A673 (cell line): Measurements from ENCODE around the gene IQCF5. TPM values are rescaled to one million over a fixed set of nuclear protein-coding genes. Genes with fewer than 3 reads are reported as not detected.

ENCODE experiments used
- BruUV-seq: library from RNA; stranded (reverse); fragments of 400-500 nt; replicated peaks from 2 replicates; lab custom pipeline; 2021; lab: Mats Ljungman, UMichigan
- CTCF ChIA-PET: fragments of 300-600 bp; sonication (Branson Sonifier 250); formaldehyde crosslinking; loops from one replicate; lab custom pipeline; 2022; ENCODE audit warnings: antibody characterized with exemption; lab: Charles Lee
- POLR2A ChIA-PET: fragments of 300-600 bp; sonication (Branson Sonifier 250); formaldehyde crosslinking; loops from one replicate; lab custom pipeline; 2022; ENCODE audit warnings: antibody characterized with exemption; ENCODE audit not compliant: low non-redundant PET; lab: Charles Lee
- DNase-seq: peaks from one replicate; pipeline ENCODE4 v3.0.0-alpha.2; 2015; ENCODE audit warnings: low spot score
- H3K27ac ChIP-seq: fragments of 200-600 bp; sonication (generic); 2 replicates; pipeline ENCODE4 v1.5.1; 2016; ENCODE audit warnings: mixed run types, low read depth, mild to moderate bottlenecking, mixed read lengths, antibody characterized with exemption, low read length; ENCODE audit not compliant: poor library complexity, severe bottlenecking
- H3K27me3 ChIP-seq: fragments of 200-600 bp; sonication (generic); replicated peaks from 2 replicates; pipeline ENCODE4 v1.6.1; 2017; ENCODE audit warnings: mixed run types, low read depth, mild to moderate bottlenecking, mixed read lengths, antibody characterized with exemption, low read length; ENCODE audit not compliant: insufficient read depth, poor library complexity
- H3K36me3 ChIP-seq: fragments of 200-600 bp; sonication (generic); 2 replicates; pipeline ENCODE4 v1.6.1; 2016; ENCODE audit warnings: mixed run types, mild to moderate bottlenecking, mixed read lengths, antibody characterized with exemption, low read length; ENCODE audit not compliant: insufficient read depth, poor library complexity, severe bottlenecking
- H3K4me1 ChIP-seq: fragments of 200-600 bp; sonication (generic); 2 replicates; pipeline ENCODE4 v1.6.1; 2017; ENCODE audit warnings: mixed run types, mild to moderate bottlenecking, mixed read lengths, antibody characterized with exemption, low read length; ENCODE audit not compliant: insufficient read depth, poor library complexity, severe bottlenecking
- H3K4me3 ChIP-seq: fragments of 200-600 bp; sonication (generic); 2 replicates; pipeline ENCODE4 v1.5.1; 2016; ENCODE audit warnings: low read depth, mixed run types, mild to moderate bottlenecking, mixed read lengths, low read length; ENCODE audit not compliant: poor library complexity, severe bottlenecking
- H3K9me3 ChIP-seq: fragments of 200-600 bp; sonication (generic); 2 replicates; pipeline ENCODE4 v1.6.1; 2016; ENCODE audit warnings: mixed run types, low read depth, mild to moderate bottlenecking, mixed read lengths, antibody characterized with exemption, low read length; ENCODE audit not compliant: poor library complexity, severe bottlenecking
- CTCF ChIP-seq: fragments of 300-800, 200-600 bp; sonication (generic); conservative IDR thresholded peaks from 2 replicates; pipeline ENCODE4 v1.5.1; 2017; ENCODE audit warnings: low read depth, mild to moderate bottlenecking, antibody characterized with exemption, low read length, moderate library complexity, mixed read lengths
- EZH2 ChIP-seq: fragments of 200-600 bp; sonication (generic); IDR thresholded peaks from 2 replicates; pipeline ENCODE4 v1.6.1; 2017; ENCODE audit warnings: borderline replicate concordance, low read depth, mild to moderate bottlenecking, mixed read lengths, antibody characterized with exemption, low read length; ENCODE audit not compliant: poor library complexity, severe bottlenecking
- intact Hi-C: fragments of 100-400 bp; cut with micrococcal nuclease; formaldehyde crosslinking; loops from one replicate; pipeline ENCODE4 v1.10.0; 2022; ENCODE audit not compliant: unreplicated experiment
- total RNA-seq: library from RNA; stranded (reverse); gene quantifications from 2 replicates; pipeline ENCODE4 v1.2.3, GENCODE V29; 2021

IQCF5 gene
- total RNA-seq, 1 experiment from 2014 or later, result not detected

GRCh38 chr3:51894391-51894790 is 19.0 kb upstream of the IQCF5 start:
- CTCF ChIA-PET, result no interaction called here
- BruUV-seq, result no TSS peak
- H3K27ac ChIP-seq, result no peak overlapping the region
- POLR2A ChIA-PET, result no interaction called here
- H3K27me3 ChIP-seq, result peaks cover 3% of the 10 kb centered on the region
- no peaks in the 10 kb centered on the region for H3K9me3 ChIP-seq
- H3K36me3 ChIP-seq, result no peaks in the 10 kb centered on the region
- no peak for DNase-seq
- intact Hi-C loops, result no loop called here
- no peak overlapping the region for H3K4me3 ChIP-seq
- no peaks in the 10 kb centered on the region for H3K4me1 ChIP-seq
- no peak for TF ChIP-seq CTCF
- no peak for TF ChIP-seq EZH2

- no peaks in the 10 kb centered on the region for H3K36me3 ChIP-seq
- TF ChIP-seq CTCF (no peak), EZH2 (no peak)
- no TSS peak for BruUV-seq
- no peaks in the 10 kb centered on the region for H3K4me1 ChIP-seq
- ChIA-PET CTCF (no interaction called here), POLR2A (no interaction called here)
- no peak overlapping the region for H3K4me3 ChIP-seq
- no peak overlapping the region for H3K27ac ChIP-seq
- no peak for DNase-seq
- intact Hi-C loops, result no loop called here
- H3K9me3 ChIP-seq, result no peaks in the 10 kb centered on the region
- no peaks in the 10 kb centered on the region for H3K27me3 ChIP-seq
Observed at GRCh38 chr3:51891242-51892039, 16.0 kb upstream of the IQCF5 start.

GRCh38 chr3:51888463-51889105 is 13.2 kb upstream of the IQCF5 start:
- DNase-seq, result no peak
- BruUV-seq, result no TSS peak
- intact Hi-C loops, result no loop called here
- H3K27me3 ChIP-seq, result no peaks in the 10 kb centered on the region
- no peaks in the 10 kb centered on the region for H3K4me1 ChIP-seq
- ChIA-PET POLR2A (no interaction called here), CTCF (no interaction called here)
- H3K4me3 ChIP-seq, result no peak overlapping the region
- no peaks in the 10 kb centered on the region for H3K36me3 ChIP-seq
- H3K27ac ChIP-seq, result no peak overlapping the region
- H3K9me3 ChIP-seq, result no peaks in the 10 kb centered on the region
- TF ChIP-seq EZH2 (no peak), CTCF (no peak)
